Endometrium (tissue), 2 donors: ENCODE results near the gene TRAPPC5.

Experiments used
- FAIRE-seq: peaks from 2 replicates; lab custom pipeline; 2012; peaks lifted over from hg19 to GRCh38; lab: Jason Lieb, UNC
- donor health status: control.
- donor health status: control.

TRAPPC5 gene

DNA sequence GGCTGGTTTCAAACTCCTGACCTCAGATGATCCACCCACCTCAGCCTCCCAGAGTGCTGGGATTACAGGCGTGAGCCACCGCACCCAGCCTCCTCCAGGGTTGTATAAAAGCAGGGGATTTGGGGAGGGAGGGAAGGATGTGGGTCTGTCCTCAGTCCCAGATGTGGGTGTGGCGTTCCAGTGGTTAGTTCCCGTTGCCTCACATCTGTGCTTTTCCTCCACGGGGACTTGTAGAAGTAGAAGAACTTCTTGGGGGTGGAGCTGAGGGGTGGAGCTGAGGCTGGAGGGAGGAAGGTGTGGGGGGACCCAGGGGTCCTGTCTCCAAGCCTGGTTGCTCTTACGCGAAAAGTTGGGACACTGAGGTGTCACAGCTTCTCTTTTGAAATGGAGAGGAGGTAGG is 4.3 kb upstream of the TRAPPC5 start:
- FAIRE-seq: no peak

DNA sequence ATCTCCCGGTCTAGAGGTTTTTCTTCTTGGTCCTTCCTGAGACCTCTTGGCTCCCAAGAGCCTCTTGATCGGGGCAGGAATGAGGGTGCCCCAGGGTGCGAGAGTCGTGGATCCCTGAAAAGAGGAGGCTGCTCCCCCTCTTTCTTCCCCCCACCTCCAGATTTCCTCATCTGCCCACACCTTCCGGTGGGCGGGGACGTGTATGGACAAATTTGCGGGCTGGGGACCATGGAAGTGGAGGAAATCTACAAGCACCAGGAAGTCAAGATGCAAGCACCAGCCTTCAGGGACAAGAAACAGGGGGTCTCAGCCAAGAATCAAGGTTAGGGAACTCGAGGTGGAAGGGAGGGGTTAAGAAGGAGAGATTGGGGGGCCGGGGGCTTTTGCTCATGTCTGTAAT is 3.8 kb upstream of the TRAPPC5 start, which contains the start of gene MCEMP1:
Gene MCEMP1, plus strand, starts transcription at position 237 of the 400 bp plus-strand sequence. Its CDS starts 31 bp downstream, at position 268.
- FAIRE-seq: no peak

DNA sequence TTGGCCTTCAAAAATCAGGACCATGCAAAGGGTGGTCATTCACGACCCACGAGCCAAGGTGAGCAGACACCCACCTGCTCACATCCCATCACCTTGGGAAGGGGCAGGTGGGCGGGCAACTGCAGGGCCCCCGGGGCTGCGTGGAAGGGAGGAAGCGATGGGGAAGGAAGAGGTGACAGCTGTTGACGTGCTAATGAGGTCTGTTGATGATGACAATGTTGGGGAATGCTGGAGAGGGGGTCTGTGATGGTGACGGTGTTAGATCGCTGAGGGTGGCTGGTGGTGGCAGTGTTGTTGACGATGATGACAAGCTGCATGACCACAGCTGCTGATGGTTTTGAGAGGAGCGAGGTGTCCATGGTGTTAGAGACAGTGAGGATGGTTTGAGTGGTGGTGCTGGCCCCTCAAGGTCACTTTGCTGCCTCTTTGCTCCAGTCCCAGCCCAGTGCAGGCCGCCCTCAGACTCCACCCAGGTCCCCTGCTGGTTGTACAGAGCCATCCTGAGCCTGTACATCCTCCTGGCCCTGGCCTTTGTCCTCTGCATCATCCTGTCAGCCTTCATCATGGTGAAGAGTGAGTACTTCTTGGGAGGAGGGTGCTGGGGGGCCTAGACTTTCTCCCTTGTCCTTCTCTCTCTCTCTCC is 2.8 kb upstream of the TRAPPC5 start:
- no peak for FAIRE-seq

DNA sequence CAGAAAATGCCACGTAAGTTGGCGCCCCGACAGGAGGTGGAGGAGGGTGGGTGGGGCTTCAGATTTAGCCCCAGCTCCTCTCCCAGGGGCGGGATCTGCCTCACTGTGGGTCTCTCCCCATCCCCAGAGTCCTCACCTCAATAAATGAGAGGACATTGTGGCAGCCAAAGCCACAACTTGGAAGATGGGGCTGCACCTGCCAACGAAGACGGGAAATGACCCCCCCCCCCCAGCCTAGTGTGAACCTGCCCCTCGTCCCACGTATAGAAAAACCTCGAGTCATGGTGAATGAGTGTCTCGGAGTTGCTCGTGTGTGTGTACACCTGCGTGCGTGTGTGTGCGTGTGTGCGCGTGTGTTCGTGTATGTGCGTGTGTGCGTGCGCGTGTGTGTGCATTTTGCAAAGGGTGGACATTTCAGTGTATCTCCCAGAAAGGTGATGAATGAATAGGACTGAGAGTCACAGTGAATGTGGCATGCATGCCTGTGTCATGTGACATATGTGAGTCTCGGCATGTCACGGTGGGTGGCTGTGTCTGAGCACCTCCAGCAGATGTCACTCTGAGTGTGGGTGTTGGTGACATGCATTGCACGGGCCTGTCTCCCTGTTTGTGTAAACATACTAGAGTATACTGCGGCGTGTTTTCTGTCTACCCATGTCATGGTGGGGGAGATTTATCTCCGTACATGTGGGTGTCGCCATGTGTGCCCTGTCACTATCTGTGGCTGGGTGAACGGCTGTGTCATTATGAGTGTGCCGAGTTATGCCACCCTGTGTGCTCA is 1.5 kb upstream of the TRAPPC5 start:
- FAIRE-seq: no peak

DNA sequence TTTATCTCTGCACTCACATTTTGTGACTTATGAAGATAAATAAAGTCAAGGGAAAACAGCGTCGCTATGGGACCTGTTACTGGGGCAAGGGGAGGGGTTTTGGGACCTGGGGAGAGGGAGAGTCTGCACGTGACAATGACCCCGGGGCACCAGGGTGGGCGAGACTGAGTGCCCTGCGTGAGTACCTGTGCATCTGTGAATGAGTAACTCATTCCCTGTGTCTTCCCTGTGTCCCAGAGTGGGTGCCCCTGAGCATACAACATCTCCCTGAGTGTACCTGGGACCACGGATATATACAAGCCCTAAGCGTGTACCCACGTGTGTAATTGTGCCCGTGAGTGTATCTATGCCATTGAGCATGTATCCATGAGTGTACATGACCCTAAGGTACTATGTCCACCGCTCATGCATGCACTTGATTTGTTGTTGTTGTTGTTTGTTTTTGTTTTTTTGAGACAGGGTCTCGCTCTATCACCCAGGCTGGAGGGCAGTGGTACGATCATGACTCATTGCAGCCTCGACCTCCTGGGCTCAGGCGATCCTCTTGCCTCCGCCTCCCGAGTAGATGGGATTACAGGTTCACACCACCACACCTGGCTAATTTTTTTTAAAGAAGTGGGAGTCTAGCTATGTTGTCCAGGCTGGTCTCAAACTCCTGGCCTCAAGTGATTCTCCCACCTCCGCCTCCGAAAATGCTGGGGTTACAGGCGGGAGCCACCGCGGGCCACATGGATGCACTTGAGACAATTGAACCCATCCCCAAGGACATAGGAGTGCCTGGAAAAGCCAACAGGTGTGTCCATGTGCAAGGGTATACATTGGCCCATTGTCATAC is 645 bp upstream of the TRAPPC5 start:
- FAIRE-seq: no peak

DNA sequence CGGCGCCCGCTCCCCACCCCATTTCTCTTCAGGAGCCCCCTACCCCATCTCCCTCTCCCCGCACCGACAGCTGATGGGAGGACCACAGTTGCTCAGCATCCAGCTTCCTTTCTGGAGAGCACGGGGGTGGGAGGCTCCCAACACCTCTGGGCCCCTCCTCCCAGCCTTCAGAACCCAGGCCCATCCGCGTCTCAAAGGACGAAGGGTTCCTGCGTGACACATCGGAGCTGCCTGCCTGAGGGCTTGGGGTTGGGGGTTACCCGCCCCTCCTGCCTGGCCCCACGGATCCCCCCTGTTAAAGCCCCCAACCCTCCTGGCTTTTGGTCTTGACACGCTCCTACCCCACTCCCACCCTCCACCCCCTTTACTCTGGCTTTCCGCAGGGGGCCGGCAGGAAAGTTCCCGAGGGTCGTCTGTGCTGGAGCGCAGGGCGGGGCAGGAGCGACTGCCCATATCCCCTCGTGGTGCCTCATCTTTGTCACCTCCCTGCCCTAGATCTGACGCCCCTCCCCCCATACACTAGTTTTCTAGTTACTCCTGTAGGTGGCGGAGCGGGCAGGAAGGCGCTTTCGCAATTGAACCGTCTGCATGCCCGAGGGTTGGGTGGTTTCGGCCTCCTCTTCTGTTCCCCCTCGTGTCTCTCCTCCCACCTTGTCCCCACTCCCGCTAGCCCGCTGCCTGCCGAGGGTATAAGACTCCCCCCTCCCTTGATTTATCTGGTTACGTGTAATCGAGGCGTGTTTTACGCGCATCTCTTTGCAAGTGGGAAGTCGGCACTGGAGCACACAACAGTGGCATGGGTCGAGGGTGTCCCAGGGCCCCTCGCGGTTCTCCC is 924 bp downstream of the TRAPPC5 start:
- FAIRE-seq: no peak

GRCh38 chr19:7682175-7682855 is 1.7 kb downstream of the TRAPPC5 start:
- FAIRE-seq: no peak

- FAIRE-seq: no peak
Observed at GRCh38 chr19:7685546-7686445, 5.2 kb downstream of the TRAPPC5 start.

GRCh38 chr19:7687177-7687576 is 6.5 kb downstream of the TRAPPC5 start:
- FAIRE-seq: no peak

DNA sequence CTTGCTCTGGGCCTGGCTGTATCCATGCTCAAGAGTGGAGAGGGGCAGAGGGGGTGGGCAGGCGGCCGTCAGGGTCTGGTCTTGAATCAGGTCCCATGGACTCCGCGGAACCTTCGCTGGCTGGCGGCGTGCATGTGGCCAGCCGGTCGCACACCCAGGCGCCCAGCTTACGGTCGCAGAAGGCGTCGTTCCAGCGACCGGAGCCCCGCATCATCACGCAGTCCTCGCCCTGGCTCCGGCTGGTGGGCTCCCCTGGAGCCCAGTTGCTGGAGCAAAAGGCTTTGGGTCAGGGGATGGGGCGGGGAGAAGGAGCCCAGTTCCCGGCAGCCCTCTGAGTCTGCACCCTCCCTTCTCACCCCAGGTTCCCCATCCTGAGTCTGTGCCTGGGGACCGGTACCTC is 8.5 kb downstream of the TRAPPC5 start:
- no peak for FAIRE-seq

DNA sequence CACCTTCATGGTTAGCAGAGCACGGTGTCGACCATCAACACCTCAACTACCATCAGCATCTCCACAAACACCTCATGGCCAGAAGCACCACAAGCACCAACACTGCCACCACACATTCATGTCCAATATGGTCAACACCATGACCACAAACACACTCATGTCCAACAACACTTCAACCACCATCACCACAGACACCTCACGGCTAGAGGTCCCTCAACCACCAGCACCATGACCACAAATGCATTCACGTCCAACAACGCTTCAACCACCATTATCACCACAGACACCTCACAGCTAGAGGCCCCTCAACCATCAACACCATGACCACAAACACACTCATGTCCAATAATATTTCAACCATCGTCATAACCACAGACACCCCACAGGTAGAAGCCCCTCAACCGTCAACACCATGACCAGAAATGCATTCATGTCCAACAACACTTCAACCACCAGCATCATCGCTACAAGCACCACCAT is 10.2 kb downstream of the TRAPPC5 start:
- no peak for FAIRE-seq

- FAIRE-seq: no peak
Observed at GRCh38 chr19:7691497-7691896, 10.9 kb downstream of the TRAPPC5 start.

DNA sequence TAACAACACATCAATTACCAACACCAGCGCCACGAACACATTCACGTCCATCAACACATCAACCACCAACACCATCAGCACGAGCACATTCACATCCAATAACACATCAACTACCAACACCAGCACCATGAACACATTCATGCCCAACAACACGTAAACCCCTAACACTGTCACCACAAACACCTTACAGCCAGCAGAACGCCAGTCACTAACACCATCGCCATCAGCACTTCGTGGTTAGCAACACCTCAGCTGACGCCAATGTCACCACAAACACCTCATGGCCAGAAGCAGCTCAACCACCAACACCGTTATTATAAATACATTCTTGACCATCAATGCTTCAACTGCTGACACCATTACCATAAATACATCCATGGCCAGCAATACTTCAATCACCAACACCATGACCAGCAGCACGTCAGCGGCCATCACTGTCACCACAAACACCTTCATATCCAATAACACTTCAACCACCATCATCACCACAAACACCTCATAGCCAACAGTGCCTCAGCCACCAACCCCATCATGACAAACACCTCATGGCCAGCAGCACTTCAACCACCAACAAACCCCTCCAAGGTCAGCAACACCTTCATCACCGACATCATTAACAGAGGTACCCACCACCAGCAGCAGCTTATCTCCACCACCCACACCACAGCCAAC is 11.9 kb downstream of the TRAPPC5 start:
- no peak for FAIRE-seq

DNA sequence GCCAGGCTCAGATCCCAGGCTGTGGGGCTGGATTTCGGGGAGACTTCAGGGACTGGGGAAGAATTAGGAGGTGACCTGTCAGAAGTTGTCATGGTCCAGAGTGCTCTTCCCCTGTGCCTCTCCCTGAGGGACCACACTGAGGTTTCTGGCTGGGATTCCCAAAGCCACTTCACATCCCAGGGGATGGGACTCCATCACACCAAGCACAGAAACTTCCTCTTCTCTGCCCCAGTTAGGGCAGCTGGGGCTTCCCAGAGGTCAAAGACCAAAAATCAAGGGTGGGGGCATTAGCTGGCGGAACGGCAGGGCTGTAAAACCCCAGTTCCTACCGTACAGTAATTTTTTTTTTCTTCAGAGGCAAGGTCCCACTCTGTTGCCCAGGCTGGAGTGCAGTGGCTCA is 13.9 kb downstream of the TRAPPC5 start:
- no peak for FAIRE-seq

- no peak for FAIRE-seq
Observed at GRCh38 chr19:7697721-7698287, 17.2 kb downstream of the TRAPPC5 start.

DNA sequence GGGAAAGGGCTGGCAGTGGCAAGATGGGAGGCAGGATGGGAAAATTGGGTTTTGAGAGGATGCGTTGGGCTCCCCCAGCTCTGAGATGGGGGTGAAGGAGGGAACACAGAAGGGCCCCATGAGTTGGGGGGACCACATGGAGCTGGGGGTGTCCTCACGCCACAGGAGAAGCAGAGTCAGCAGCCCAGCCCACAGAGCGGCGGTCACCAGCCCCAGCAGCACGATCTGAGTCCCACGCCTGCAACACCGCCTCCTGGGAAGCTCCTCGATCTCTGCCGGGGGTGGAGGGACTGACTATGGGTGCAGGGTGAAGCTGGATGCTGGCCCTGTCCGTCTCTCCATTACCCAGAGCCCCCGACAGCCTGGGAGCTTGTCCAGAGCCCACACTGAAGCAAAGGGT is 17.9 kb downstream of the TRAPPC5 start:
- no peak for FAIRE-seq

DNA sequence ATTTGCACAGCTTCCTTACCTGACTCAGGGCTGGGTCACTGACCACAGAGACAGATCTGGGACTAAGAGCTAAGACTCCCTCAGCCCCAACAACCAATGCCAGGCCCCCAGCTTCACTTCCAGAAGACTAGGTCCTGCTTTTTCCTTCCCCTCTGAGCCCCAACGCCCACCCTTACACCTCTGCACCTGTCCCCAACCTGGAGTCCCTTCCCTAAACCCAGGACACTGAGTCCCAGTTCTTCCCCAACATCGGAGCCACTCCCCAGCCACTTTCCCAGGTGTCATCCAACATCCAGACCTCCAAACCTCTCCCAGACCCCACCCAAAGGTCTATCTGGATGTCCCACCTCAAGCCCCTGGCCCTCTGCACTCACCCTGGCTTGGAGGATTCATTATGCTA is 18.4 kb downstream of the TRAPPC5 start:
- no peak for FAIRE-seq

- FAIRE-seq: no peak
Observed at GRCh38 chr19:7699417-7700401, 19.1 kb downstream of the TRAPPC5 start.
